GM12878 (cell line): ENCODE measurements around the gene TKTL1. TPM values are rescaled to one million over a fixed set of nuclear protein-coding genes. Genes with fewer than 3 reads are reported as not detected.

Source experiments
- ATAC-seq: fragments of 200-7000 bp; cut with Tn5 transposase; 3 replicates; pipeline ENCODE4 v1.9.1; 2020; ENCODE audit warnings: mild to moderate bottlenecking, moderate library complexity
- BruUV-seq: library from RNA; stranded (reverse); fragments of 400-500 nt; replicated peaks from 2 replicates; lab custom pipeline; 2021; lab: Mats Ljungman, UMichigan
- CTCF ChIA-PET: fragments of 300-600 bp; sonication (Branson Sonifier 250); formaldehyde crosslinking; extraction: SDS; loops from one replicate; lab custom pipeline; 2021; ENCODE audit warnings: inconsistent platforms; lab: Yijun Ruan, JAX
- POLR2A ChIA-PET: fragments of 350-600 bp; formaldehyde crosslinking; extraction: SDS; loops from one replicate; lab custom pipeline; 2021; ENCODE audit warnings: inconsistent platforms; lab: Charles Lee
- RAD21 ChIA-PET: fragments of 300-600 bp; sonication (Branson Sonifier 250); formaldehyde crosslinking; loops from one replicate; lab custom pipeline; 2023; ENCODE audit warnings: antibody characterized with exemption; ENCODE audit not compliant: unreplicated experiment; lab: Charles Lee
- SMC1A ChIA-PET: fragments of 300-600 bp; sonication (Branson Sonifier 250); formaldehyde crosslinking; loops from one replicate; lab custom pipeline; 2023; ENCODE audit not compliant: unreplicated experiment, uncharacterized antibody; lab: Charles Lee
- DNase-seq: peaks from one replicate; pipeline ENCODE4 v3.0.0-alpha.2; 2011; ENCODE audit warnings: low read depth, low spot score
- FAIRE-seq: peaks from 3 replicates; lab custom pipeline; 2011; peaks lifted over from hg19 to GRCh38; lab: Jason Lieb, UNC
- H2AFZ ChIP-seq: 2 replicates; pipeline ENCODE4 v1.6.0; 2011; ENCODE audit warnings: low read depth, low read length, control low read depth; ENCODE audit not compliant: control insufficient read depth
- H3K27ac ChIP-seq: 2 replicates; pipeline ENCODE4 v1.5.1; 2011; ENCODE audit warnings: control low read depth; ENCODE audit not compliant: control insufficient read depth, insufficient read depth
- H3K27me3 ChIP-seq, 2 experiments: replicated peaks in 1 of 2; 2 replicates each; pipeline versions ENCODE4 v1.6.0 to v1.6.1; 2011; ENCODE audit warnings: low read length in 1 of 2; ENCODE audit not compliant: control insufficient read depth in 2 of 2, insufficient read depth in 2 of 2
- H3K36me3 ChIP-seq, 2 experiments: 2 replicates each; pipeline ENCODE4 v1.5.1; 2011; ENCODE audit warnings: low read length in 1 of 2; ENCODE audit not compliant: control insufficient read depth in 2 of 2, insufficient read depth in 2 of 2
- H3K4me1 ChIP-seq: 2 replicates; pipeline ENCODE4 v1.6.1; 2011; ENCODE audit warnings: mild to moderate bottlenecking, low read length, moderate library complexity, mixed read lengths; ENCODE audit not compliant: control insufficient read depth, insufficient read depth
- H3K4me2 ChIP-seq: 2 replicates; pipeline ENCODE4 v1.6.0; 2011; ENCODE audit warnings: control low read depth; ENCODE audit not compliant: control insufficient read depth, insufficient read depth
- H3K4me3 ChIP-seq: fragments of 200-600 bp; sonication (generic); 2 replicates; pipeline ENCODE4 v1.5.1; 2016
- H3K79me2 ChIP-seq: 2 replicates; pipeline ENCODE4 v1.6.0; 2011; ENCODE audit warnings: low read length; ENCODE audit not compliant: control insufficient read depth, insufficient read depth
- H3K9ac ChIP-seq: 2 replicates; pipeline ENCODE4 v1.8.0; 2011; ENCODE audit warnings: low read length, control low read depth, mixed read lengths; ENCODE audit not compliant: control insufficient read depth, insufficient read depth
- H3K9me3 ChIP-seq: replicated peaks from 3 replicates; pipeline ENCODE4 v1.5.1; 2011; ENCODE audit warnings: mild to moderate bottlenecking, low read length; ENCODE audit not compliant: control insufficient read depth, insufficient read depth
- H4K20me1 ChIP-seq: 2 replicates; pipeline ENCODE4 v1.6.0; 2011; ENCODE audit not compliant: control insufficient read depth, insufficient read depth
- CBX3 ChIP-seq: fragments of 200-600 bp; sonication (generic); IDR thresholded peaks from 2 replicates; pipeline ENCODE4 v1.6.1; 2016; ENCODE audit warnings: low read depth, borderline replicate concordance
- CREB1 ChIP-seq: IDR thresholded peaks from 2 replicates; pipeline ENCODE4 v1.6.1; 2012; ENCODE audit warnings: low read depth, mild to moderate bottlenecking, inconsistent platforms
- FOXM1 ChIP-seq: IDR thresholded peaks from 2 replicates; pipeline ENCODE4 v1.6.1; 2012; ENCODE audit warnings: low read depth, mild to moderate bottlenecking, inconsistent platforms, low read length, moderate library complexity
- GABPA ChIP-seq: IDR thresholded peaks from 2 replicates; pipeline ENCODE4 v1.6.1; 2014; ENCODE audit warnings: antibody characterized with exemption, low read depth, mild to moderate bottlenecking, inconsistent platforms
- MEF2A ChIP-seq: IDR thresholded peaks from 2 replicates; pipeline ENCODE4 v1.6.1; 2011; ENCODE audit warnings: low read depth, mild to moderate bottlenecking, low read length, moderate library complexity; ENCODE audit not compliant: insufficient read depth
- NFYA ChIP-seq: IDR thresholded peaks from 2 replicates; pipeline ENCODE4 v1.6.1; 2011; ENCODE audit warnings: low read depth, mild to moderate bottlenecking, low read length, improper control_type of control experiment, borderline replicate concordance
- SP1 ChIP-seq: IDR thresholded peaks from one replicate; pipeline ENCODE4 v1.6.1; 2011; ENCODE audit warnings: low read depth, low read length
- TARDBP ChIP-seq: IDR thresholded peaks from 2 replicates; pipeline ENCODE4 v1.6.1; 2016; ENCODE audit warnings: borderline replicate concordance
- TCF3 ChIP-seq: IDR thresholded peaks from 2 replicates; pipeline ENCODE4 v1.6.1; 2012; ENCODE audit warnings: low read depth, mild to moderate bottlenecking, low read length, borderline replicate concordance; ENCODE audit not compliant: insufficient read depth
- ZNF384 ChIP-seq: IDR thresholded peaks from 2 replicates; pipeline ENCODE4 v1.6.1; 2012; ENCODE audit warnings: low read depth, mild to moderate bottlenecking, low read length, improper control_type of control experiment, borderline replicate concordance
- WGBS: methylation state at CpG from one replicate; pipeline ENCODE4 v1.1.6; 2016; ENCODE audit warnings: low lambda C conversion rate; ENCODE audit not compliant: insufficient replicate concordance, insufficient coverage; ENCODE audit errors: missing lambda C conversion rate; 5-methylcytosine and 5-hydroxymethylcytosine counted together
- in situ Hi-C: fragments of 300-500 bp; cut with MboI; formaldehyde crosslinking; loops from 9 replicates; pipeline ENCODE4 v1.14.3; 2018; ENCODE audit warnings: mixed read lengths
- intact Hi-C: fragments of 100-400 bp; cut with micrococcal nuclease; formaldehyde crosslinking; loops from one replicate; pipeline ENCODE4 v1.14.2; 2022; ENCODE audit not compliant: unreplicated experiment
- polyA plus RNA-seq, 11 experiments: library from polyadenylated mRNA; depleted of rRNA in 4 of 11; unstranded in 6 of 11; stranded (reverse) in 5 of 11; fragments of >200 nt; fragmentation: Nextera tagmentation in 4 of 11; fragmentation: Illumina TruSeq in 1 of 11; extraction: Ambion mirVana in 4 of 11; extraction: Trizol in 1 of 11; gene quantifications; 1 replicate in 1 of 11; 2 replicates in 10 of 11; pipeline versions ENCODE4 v1.2.1 to v1.2.3, GENCODE V29; 2011 to 2016; ENCODE audit warnings: inconsistent platforms in 2 of 11, missing spikeins in 2 of 11, low read depth in 1 of 11
- total RNA-seq, 4 experiments: library from RNA; depleted of rRNA in 3 of 4; stranded (reverse); fragments of >200 nt in 3 of 4; fragmentation: Illumina TruSeq in 1 of 4; extraction: Trizol in 1 of 4; gene quantifications; 2 replicates each; pipeline versions ENCODE4 v1.2.1 to v1.2.3, GENCODE V29; 2013 to 2021
- TF ChIP-seq, protein P1 (sequence below): fragments of 450-650 bp; IDR thresholded peaks from 2 replicates; pipeline ENCODE4 v1.6.1; 2017; ENCODE audit warnings: mild to moderate bottlenecking, moderate library complexity
- TF ChIP-seq, protein P2 (sequence below): fragments of 450-650 bp; IDR thresholded peaks from 2 replicates; pipeline ENCODE4 v1.6.1; 2016; ENCODE audit warnings: mild to moderate bottlenecking
- TF ChIP-seq, protein P3 (sequence below): fragments of 450-650 bp; formaldehyde crosslinking; IDR thresholded peaks from 2 replicates; pipeline ENCODE4 v1.4.0; 2022; ENCODE audit warnings: mild to moderate bottlenecking, moderate library complexity

TKTL1 gene
- total and polyA plus RNA-seq, 10 of the 15 experiments (the other 5 are each of a cell fraction or from before 2014, with no cell fraction given), result 0.01 to 0.07 TPM; not detected in 8

- CTCF ChIA-PET, result interaction anchor here (1.3 to 1.8 kb wide), 2 partner anchors 25 to 179 kb away, joined by 3 to 6 read pairs; no protein-coding TSS in a partner anchor
- intact Hi-C loops (no loop called here), in situ Hi-C loops (no loop called here)
- ATAC-seq, result no peak
- POLR2A ChIA-PET, result no interaction called here
- no peaks in the 10 kb centered on the region; the same call in 2 of the 3 replicates for H3K9me3 ChIP-seq
- H4K20me1 ChIP-seq, result no peaks in the 10 kb centered on the region
- H3K27me3 ChIP-seq, result no peaks in the 10 kb centered on the region
- RAD21 ChIA-PET, result no interaction called here
- H3K9ac ChIP-seq, result no peak overlapping the region
- no peak overlapping the region for H3K4me2 ChIP-seq
- peaks cover 0 to 34% of the 10 kb centered on the region in 2 experiments; a peak in 2 of 4 replicates for H3K36me3 ChIP-seq
- H3K27ac ChIP-seq, result no peak overlapping the region
- TF ChIP-seq ZNF384, result no peak
- no peak for TF ChIP-seq TARDBP
- TF ChIP-seq MEF2A, result no peak
- TF ChIP-seq GABPA, result no peak
- TF ChIP-seq TCF3, result no peak
- no peak for TF ChIP-seq SP1
- no peak for TF ChIP-seq NFYA
- TF ChIP-seq, protein P1, sequence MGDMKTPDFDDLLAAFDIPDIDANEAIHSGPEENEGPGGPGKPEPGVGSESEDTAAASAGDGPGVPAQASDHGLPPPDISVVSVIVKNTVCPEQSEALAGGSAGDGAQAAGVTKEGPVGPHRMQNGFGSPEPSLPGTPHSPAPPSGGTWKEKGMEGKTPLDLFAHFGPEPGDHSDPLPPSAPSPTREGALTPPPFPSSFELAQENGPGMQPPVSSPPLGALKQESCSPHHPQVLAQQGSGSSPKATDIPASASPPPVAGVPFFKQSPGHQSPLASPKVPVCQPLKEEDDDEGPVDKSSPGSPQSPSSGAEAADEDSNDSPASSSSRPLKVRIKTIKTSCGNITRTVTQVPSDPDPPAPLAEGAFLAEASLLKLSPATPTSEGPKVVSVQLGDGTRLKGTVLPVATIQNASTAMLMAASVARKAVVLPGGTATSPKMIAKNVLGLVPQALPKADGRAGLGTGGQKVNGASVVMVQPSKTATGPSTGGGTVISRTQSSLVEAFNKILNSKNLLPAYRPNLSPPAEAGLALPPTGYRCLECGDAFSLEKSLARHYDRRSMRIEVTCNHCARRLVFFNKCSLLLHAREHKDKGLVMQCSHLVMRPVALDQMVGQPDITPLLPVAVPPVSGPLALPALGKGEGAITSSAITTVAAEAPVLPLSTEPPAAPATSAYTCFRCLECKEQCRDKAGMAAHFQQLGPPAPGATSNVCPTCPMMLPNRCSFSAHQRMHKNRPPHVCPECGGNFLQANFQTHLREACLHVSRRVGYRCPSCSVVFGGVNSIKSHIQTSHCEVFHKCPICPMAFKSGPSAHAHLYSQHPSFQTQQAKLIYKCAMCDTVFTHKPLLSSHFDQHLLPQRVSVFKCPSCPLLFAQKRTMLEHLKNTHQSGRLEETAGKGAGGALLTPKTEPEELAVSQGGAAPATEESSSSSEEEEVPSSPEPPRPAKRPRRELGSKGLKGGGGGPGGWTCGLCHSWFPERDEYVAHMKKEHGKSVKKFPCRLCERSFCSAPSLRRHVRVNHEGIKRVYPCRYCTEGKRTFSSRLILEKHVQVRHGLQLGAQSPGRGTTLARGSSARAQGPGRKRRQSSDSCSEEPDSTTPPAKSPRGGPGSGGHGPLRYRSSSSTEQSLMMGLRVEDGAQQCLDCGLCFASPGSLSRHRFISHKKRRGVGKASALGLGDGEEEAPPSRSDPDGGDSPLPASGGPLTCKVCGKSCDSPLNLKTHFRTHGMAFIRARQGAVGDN, result no peak
- no peak for TF ChIP-seq CBX3
- TF ChIP-seq CREB1, result no peak
- TF ChIP-seq, protein P2, sequence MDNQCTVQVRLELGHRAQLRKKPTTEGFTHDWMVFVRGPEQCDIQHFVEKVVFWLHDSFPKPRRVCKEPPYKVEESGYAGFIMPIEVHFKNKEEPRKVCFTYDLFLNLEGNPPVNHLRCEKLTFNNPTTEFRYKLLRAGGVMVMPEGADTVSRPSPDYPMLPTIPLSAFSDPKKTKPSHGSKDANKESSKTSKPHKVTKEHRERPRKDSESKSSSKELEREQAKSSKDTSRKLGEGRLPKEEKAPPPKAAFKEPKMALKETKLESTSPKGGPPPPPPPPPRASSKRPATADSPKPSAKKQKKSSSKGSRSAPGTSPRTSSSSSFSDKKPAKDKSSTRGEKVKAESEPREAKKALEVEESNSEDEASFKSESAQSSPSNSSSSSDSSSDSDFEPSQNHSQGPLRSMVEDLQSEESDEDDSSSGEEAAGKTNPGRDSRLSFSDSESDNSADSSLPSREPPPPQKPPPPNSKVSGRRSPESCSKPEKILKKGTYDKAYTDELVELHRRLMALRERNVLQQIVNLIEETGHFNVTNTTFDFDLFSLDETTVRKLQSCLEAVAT, result no peak
- TF ChIP-seq, protein P3, sequence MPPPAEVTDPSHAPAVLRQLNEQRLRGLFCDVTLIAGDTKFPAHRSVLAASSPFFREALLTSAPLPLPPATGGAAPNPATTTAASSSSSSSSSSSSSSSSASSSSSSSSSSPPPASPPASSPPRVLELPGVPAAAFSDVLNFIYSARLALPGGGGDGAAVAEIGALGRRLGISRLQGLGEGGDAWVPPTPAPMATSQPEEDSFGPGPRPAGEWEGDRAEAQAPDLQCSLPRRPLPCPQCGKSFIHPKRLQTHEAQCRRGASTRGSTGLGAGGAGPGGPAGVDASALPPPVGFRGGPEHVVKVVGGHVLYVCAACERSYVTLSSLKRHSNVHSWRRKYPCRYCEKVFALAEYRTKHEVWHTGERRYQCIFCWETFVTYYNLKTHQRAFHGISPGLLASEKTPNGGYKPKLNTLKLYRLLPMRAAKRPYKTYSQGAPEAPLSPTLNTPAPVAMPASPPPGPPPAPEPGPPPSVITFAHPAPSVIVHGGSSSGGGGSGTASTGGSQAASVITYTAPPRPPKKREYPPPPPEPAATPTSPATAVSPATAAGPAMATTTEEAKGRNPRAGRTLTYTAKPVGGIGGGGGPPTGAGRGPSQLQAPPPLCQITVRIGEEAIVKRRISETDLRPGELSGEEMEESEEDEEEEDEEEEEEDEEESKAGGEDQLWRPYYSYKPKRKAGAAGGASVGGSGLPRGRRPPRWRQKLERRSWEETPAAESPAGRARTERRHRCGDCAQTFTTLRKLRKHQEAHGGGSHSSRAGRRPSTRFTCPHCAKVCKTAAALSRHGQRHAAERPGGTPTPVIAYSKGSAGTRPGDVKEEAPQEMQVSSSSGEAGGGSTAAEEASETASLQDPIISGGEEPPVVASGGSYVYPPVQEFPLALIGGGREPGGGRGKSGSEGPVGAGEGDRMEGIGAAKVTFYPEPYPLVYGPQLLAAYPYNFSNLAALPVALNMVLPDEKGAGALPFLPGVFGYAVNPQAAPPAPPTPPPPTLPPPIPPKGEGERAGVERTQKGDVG (CRISPR knock-in tag), result no peak
- no peak for TF ChIP-seq FOXM1
- TF ChIP-seq, all 136 proteins: peak for 0
- WGBS, result 71% methylated on average over 10 of the region's 24 CpGs
- Histone ChIP-seq H2AFZ (no peak overlapping the region), H3K4me1 (no peaks in the 10 kb centered on the region), H3K79me2 (no peaks in the 10 kb centered on the region), H3K4me3 (no peak overlapping the region)
- SMC1A ChIA-PET, result no interaction called here
- FAIRE-seq (no peak), DNase-seq (no peak)
- TSS peak; percentile 77 for BruUV-seq
Measured at GRCh38 chrX:154348646-154349358, 53.2 kb downstream of the TKTL1 start.
